ENCODE results near the gene A1BG. TPM values are rescaled to one million over a fixed set of nuclear protein-coding genes. Genes with fewer than 3 reads are reported as not detected.
"Not testable (repeated sequence)": the region's sequence is repeated elsewhere in the genome, so short reads cannot be mapped to it uniquely, and the experiment has no call there.

The A1BG gene
- polyA plus RNA-seq, 1 donor from 2014 or later: 70.2 TPM

- Mint-ChIP-seq H3K9me3 (no peaks in the 10 kb centered on the region), H3K27ac (peak overlapping the region in 1 of 3 donors; percentile 37), H3K27me3 (no peaks in the 10 kb centered on the region), H3K4me3 (peak overlapping the region in 1 of 4 donors; percentile 59), H3K36me3 (peaks cover 13% of the 10 kb centered on the region), H3K4me1 (no peaks in the 10 kb centered on the region)
Observed at GRCh38 chr19:58315580-58315979, 37.7 kb downstream of the A1BG start.

- H3K27me3 Mint-ChIP-seq: no peaks in the 10 kb centered on the region
- H3K27ac Mint-ChIP-seq: no peak overlapping the region
- H3K4me3 Mint-ChIP-seq: peak overlapping the region in 2 of 4 donors; percentile 17 to 49
- H3K36me3 Mint-ChIP-seq: peaks cover 15% of the 10 kb centered on the region
- no peaks in the 10 kb centered on the region for H3K9me3 Mint-ChIP-seq
- peaks cover 0 to 10% (median 3%) of the 10 kb centered on the region in 3 donors for H3K4me1 Mint-ChIP-seq
Observed at GRCh38 chr19:58311345-58311865, 41.9 kb downstream of the A1BG start.

- peaks cover 5 to 17% (median 10%) of the 10 kb centered on the region in 3 donors for H3K4me1 Mint-ChIP-seq
- not testable (repeated sequence) for H3K9me3 Mint-ChIP-seq, H3K27ac Mint-ChIP-seq, H3K27me3 Mint-ChIP-seq
- peak overlapping the region in 1 of 4 donors; percentile 12 for H3K4me3 Mint-ChIP-seq
- peaks cover 15% of the 10 kb centered on the region for H3K36me3 Mint-ChIP-seq
Observed at GRCh38 chr19:58310685-58311084, 42.6 kb downstream of the A1BG start.

- Mint-ChIP-seq H3K36me3 (peaks cover 13% of the 10 kb centered on the region), H3K4me1 (peaks cover 16 to 28% (median 18%) of the 10 kb centered on the region in 3 donors), H3K4me3 (peak overlapping the region in 2 of 4 donors; percentile 28 to 67), H3K27ac (peak overlapping the region in 1 of 3 donors; percentile 39), H3K9me3 (peaks cover 0 to 2% (median 0%) of the 10 kb centered on the region in 3 donors), H3K27me3 (no peaks in the 10 kb centered on the region)
Observed at GRCh38 chr19:58307736-58308135, 45.6 kb downstream of the A1BG start.

- H3K4me1 Mint-ChIP-seq: peaks cover 16 to 28% (median 18%) of the 10 kb centered on the region in 3 donors
- H3K27ac Mint-ChIP-seq: peak overlapping the region; percentile 85 to 99 (median 99)
- H3K9me3 Mint-ChIP-seq: peaks cover 0 to 4% (median 0%) of the 10 kb centered on the region in 3 donors
- no peaks in the 10 kb centered on the region for H3K27me3 Mint-ChIP-seq
- H3K36me3 Mint-ChIP-seq: peaks cover 11% of the 10 kb centered on the region
- H3K4me3 Mint-ChIP-seq: peak overlapping the region; percentile 94 to 100 (median 99)
Observed at GRCh38 chr19:58305932-58306323, 47.4 kb downstream of the A1BG start.

- Mint-ChIP-seq H3K9me3 (peaks cover 0 to 6% (median 0%) of the 10 kb centered on the region in 3 donors), H3K4me3 (peak within 1 kb of the TSS; percentile 94 to 100 (median 99)), H3K27me3 (no peaks in the 10 kb centered on the region), H3K4me1 (peaks cover 16 to 28% (median 18%) of the 10 kb centered on the region in 3 donors), H3K27ac (peak within 1 kb of the TSS; percentile 85 to 99 (median 99)), H3K36me3 (peaks cover 10% of the 10 kb centered on the region)
Observed at GRCh38 chr19:58305065-58305931, 48.0 kb downstream of the A1BG start, which contains the start of gene ERVK3-1. ERVK3-1 (plus strand) TSS chr19:58305377; CDS start chr19:58312169, 6,792 bp downstream.

- Mint-ChIP-seq H3K4me1 (peaks cover 16 to 28% (median 18%) of the 10 kb centered on the region in 3 donors), H3K9me3 (peaks cover 0 to 6% (median 3%) of the 10 kb centered on the region in 3 donors), H3K27ac (peak overlapping the region; percentile 85 to 99 (median 99)), H3K36me3 (peaks cover 7% of the 10 kb centered on the region), H3K27me3 (no peaks in the 10 kb centered on the region), H3K4me3 (peak overlapping the region; percentile 94 to 100 (median 99))
Observed at GRCh38 chr19:58304748-58305064, 48.6 kb downstream of the A1BG start.

- peak overlapping the region; percentile 85 to 99 (median 99) for H3K27ac Mint-ChIP-seq
- peak overlapping the region; percentile 94 to 100 (median 99) for H3K4me3 Mint-ChIP-seq
- peaks cover 16 to 28% (median 18%) of the 10 kb centered on the region in 3 donors for H3K4me1 Mint-ChIP-seq
- H3K36me3 Mint-ChIP-seq: peaks cover 8% of the 10 kb centered on the region
- H3K9me3 Mint-ChIP-seq: peaks cover 0 to 6% (median 3%) of the 10 kb centered on the region in 3 donors
- H3K27me3 Mint-ChIP-seq: no peaks in the 10 kb centered on the region
Observed at GRCh38 chr19:58304255-58304654, 49.0 kb downstream of the A1BG start.

GRCh38 chr19:58300620-58301019, 52.7 kb downstream of the A1BG start:
- Mint-ChIP-seq H3K4me3 (peak overlapping the region in 1 of 4 donors; percentile 43), H3K9me3 (peaks cover 0 to 6% (median 3%) of the 10 kb centered on the region in 3 donors), H3K27ac (peak overlapping the region in 1 of 3 donors; percentile 57), H3K4me1 (peaks cover 8 to 11% (median 10%) of the 10 kb centered on the region in 3 donors), H3K36me3 (peaks cover 16% of the 10 kb centered on the region), H3K27me3 (no peaks in the 10 kb centered on the region)

- H3K4me1 Mint-ChIP-seq: peaks cover 0 to 1% (median 0%) of the 10 kb centered on the region in 3 donors
- no peaks in the 10 kb centered on the region for H3K27me3 Mint-ChIP-seq
Observed at GRCh38 chr19:58296104-58296503, 57.2 kb downstream of the A1BG start.

More at GRCh38 chr19:58296104-58296503, 57.2 kb downstream of the A1BG start:
- H3K4me3 Mint-ChIP-seq: no peak overlapping the region
- peak overlapping the region in 1 of 3 donors; percentile 39 for H3K27ac Mint-ChIP-seq
- peaks cover 30% of the 10 kb centered on the region for H3K36me3 Mint-ChIP-seq
- H3K9me3 Mint-ChIP-seq: peaks cover 10 to 13% (median 10%) of the 10 kb centered on the region in 3 donors

Other genes starting within 250 kb of the A1BG start
- 8.2 TPM for gene ZNF329, start 202.7 kb downstream of the A1BG start, polyA plus RNA-seq
- gene ZNF274, start 170.4 kb downstream of the A1BG start, polyA plus RNA-seq: 45.1 TPM
- 32.4 TPM for gene ZNF544, start 124.6 kb downstream of the A1BG start, polyA plus RNA-seq
- gene ZNF8, start 74.5 kb downstream of the A1BG start, polyA plus RNA-seq: 0.98 TPM
- 76.1 TPM for gene ERVK3-1, start 48.1 kb downstream of the A1BG start, polyA plus RNA-seq
- 2.9 TPM for gene ZSCAN22, start 26.5 kb downstream of the A1BG start, polyA plus RNA-seq
- 2.1 TPM for gene ZNF497, start 9.3 kb upstream of the A1BG start, polyA plus RNA-seq
- 8.0 TPM for gene ZNF837, start 27.5 kb upstream of the A1BG start, polyA plus RNA-seq
- gene RPS5, start 33.8 kb upstream of the A1BG start, polyA plus RNA-seq: 1,545 TPM
- gene RNF225, start 42.2 kb upstream of the A1BG start, polyA plus RNA-seq: not detected
- 3.5 TPM for gene ZNF584, start 55.2 kb upstream of the A1BG start, polyA plus RNA-seq
- 0.53 TPM for gene ZNF132, start 86.7 kb upstream of the A1BG start, polyA plus RNA-seq
- gene ZNF324B, start 98.1 kb upstream of the A1BG start, polyA plus RNA-seq: 1.6 TPM
- 12.4 TPM for gene ZNF324, start 113.6 kb upstream of the A1BG start, polyA plus RNA-seq
- 6.7 TPM for gene ZNF446, start 122.9 kb upstream of the A1BG start, polyA plus RNA-seq
- gene SLC27A5, start 158.5 kb upstream of the A1BG start, polyA plus RNA-seq: 10.3 TPM
- 7.6 TPM for gene ZBTB45, start 166.3 kb upstream of the A1BG start, polyA plus RNA-seq
- gene TRIM28, start 190.6 kb upstream of the A1BG start, polyA plus RNA-seq: 38.9 TPM
- 160 TPM for gene CHMP2A, start 201.6 kb upstream of the A1BG start, polyA plus RNA-seq
- 10.0 TPM for gene UBE2M, start 205.1 kb upstream of the A1BG start, polyA plus RNA-seq
- 11.5 TPM for gene MZF1, start 219.8 kb upstream of the A1BG start, polyA plus RNA-seq